ENCODE results near the gene PRSS21. TPM values are rescaled to one million over a fixed set of nuclear protein-coding genes. Genes with fewer than 3 reads are reported as not detected.

The PRSS21 gene
- total RNA-seq, 1 donor from 2014 or later: 3.1 TPM

DNA sequence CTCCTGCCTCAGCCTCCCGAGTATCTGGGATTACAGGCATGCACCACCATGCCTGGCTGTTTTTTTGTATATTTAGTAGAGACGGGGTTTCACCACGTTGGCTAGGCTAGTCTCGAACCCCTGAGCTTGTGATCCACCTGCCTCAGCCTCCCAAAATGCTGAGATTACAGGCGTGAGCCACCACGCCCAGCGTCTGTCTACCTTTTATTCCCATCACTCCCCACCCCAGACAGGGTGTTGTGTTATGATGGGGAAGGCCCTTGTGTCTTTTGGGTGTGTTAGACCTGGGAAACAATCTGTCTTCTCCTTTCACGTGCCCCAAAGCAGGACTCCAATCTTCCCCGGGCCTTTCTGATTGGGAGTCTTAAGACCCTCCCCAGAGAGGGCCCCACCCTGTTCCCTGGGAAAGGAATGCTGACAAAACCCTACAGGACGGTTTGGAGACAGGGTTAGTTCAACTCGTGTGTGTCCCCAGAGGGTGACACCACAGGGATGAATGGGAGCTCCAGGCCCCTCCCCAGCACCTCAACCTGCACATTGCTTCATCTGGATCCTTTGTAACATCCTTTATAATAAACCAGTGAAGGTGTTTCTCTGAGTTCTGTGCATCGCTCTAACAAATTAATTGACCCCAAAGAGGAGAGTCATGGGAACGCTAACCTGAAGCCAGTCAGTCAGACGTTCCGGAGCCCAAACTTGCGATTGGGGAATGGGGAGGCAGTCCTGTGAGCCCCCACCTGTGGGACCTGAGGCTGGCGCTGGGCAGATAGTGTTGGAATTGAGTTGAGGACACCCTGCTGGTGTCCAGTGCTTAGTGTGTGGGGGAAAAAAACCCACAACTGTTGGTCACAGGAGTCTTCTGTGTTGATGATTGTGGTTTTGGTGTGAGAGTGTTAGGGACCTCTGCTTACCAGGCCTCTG, 36.8 kb upstream of the PRSS21 start:
- no peak for DNase-seq (ENCODE audit: low read depth)

DNA sequence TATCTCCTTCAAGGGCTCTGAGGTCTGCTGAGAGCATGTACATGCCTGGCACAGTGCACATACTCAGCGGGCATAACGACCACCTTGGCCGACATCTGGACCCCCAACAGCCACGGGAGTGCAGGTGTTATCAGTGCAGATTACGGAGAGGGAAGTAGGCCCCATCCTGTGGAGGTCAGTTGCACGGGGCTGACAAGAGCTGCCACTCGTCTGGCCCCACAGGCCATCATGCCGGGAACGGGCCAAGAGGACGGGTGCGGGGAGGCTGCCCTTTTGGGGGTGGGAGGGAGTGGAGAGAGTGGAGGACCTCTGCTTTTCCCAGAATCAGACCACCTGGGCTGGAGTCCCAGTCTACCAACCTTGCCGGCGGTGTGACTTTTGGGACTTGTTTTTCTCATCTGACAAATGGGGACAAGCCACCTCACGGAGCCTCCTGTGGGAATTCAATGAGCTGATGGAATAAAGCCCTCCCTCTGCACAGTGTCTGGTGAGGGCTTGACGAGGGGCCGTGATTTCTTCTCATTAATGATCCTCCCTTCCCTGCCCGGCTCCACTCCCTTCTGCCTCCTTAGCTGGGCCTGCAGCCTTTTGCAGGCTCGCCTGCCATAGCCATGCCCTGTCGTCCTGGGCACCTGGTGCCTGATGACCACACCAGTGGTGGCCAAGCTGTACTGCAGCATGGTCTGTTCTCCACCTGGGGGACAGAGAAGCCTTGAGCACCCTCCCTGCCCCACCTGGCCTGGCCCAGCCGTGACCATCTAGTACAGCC, 34.3 kb upstream of the PRSS21 start:
- no peak for DNase-seq (ENCODE audit: low read depth)

GRCh38 chr16:2783581-2784357, 33.3 kb upstream of the PRSS21 start:
- no peak for DNase-seq (ENCODE audit: low read depth)

DNA sequence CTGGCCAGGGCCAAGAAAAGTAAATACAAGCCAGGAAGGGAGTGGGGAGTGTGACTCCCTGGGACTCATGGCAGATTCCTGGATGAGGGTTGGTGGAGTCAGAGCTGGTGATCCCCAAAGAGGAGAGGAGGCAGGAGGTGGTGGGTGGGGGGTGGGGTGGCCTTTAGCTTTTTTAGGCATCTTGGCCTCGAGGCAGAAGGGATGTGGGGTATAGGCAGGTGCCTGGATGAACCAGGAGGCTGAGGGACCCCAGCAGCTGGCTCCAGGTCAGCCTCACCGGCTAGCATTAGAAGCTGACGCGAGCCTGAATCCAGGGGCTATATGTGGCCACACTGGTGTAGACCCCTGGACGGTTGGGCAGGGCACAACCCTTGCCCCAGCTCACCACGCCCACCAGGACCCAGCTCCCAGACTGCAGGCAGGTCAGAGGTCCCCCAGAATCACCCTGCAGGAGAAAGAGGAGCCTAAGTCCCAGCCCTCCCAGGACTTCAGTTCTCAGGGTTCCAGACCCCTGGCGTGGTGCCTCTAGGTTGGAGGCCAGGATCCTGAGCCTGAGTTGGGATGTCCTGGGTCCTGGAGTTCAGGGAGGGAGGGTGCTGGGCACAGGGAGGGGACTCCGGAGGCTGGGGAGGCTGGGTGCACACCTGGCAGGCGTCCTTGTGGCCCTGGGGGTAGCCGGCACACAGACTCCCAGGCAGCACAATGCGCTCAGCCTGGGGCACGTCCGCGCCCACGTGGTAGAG, 32.5 kb upstream of the PRSS21 start:
- no peak for DNase-seq (ENCODE audit: low read depth)

GRCh38 chr16:2785101-2785991, 31.7 kb upstream of the PRSS21 start:
- no peak for DNase-seq (ENCODE audit: low read depth)

DNA sequence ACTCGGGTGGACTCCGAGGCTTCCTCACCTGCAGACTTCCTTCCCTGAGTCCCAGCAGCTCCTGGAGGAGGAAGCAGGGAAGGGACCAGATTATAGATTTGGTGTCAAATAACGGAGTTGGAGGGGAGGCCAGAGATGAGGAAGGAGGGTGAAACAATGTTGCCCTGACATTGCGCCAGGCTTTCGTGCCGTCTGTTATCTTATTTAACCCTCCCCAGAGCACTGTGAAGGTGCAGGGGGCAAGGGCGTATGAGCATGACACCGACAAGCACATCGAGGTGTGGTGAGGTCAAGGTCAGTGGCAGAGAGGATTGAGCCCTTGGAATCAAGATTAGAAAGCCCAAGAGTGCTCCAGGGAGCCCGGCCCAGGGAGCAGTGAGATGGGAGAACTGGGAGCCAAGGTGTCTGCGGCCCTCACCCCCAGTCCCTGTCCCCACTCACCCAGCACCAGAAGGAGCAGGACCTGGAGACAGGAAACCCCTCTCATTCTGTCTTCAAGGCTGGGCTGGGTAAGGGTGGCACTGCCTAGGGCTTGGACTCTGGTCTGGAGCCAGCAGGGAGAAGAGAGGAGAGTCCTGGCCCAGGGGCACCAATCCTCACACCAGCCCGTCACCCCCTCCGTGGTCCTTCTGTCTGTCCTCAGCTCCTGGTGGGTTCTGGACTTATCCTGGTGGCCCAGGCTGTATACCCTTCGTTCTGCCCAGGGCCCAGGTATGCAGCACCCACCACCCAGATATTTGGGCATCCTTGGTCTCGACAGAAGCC, 30.8 kb upstream of the PRSS21 start:
- no peak for DNase-seq (ENCODE audit: low read depth)

DNA sequence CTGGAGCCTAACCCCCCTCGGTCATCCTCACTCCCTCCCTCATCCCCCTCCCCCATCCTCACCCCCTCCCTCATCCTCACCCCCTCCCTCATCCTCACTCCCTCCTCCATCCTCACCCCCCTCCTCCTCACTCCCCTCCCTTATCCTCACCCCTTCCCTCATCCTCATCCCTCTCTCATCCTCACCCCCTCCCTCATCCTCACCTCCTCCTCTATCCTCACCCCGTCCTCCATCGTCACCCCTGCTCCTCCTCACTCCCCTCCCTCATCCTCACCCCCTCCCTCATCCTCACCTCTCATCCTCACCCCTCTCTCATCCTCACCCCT, 30.2 kb upstream of the PRSS21 start:
- DNase-seq (ENCODE audit: low read depth): no peak

- no peak for DNase-seq (ENCODE audit: low read depth)
Measured at GRCh38 chr16:2787406-2787805, 29.6 kb upstream of the PRSS21 start, which contains the start of gene PRSS33. PRSS33 (minus strand) TSS chr16:2787560; CDS start chr16:2786547, 1,013 bp downstream.

- DNase-seq (ENCODE audit: low read depth): no peak
Measured at GRCh38 chr16:2787961-2788360, 29.1 kb upstream of the PRSS21 start.

- no peak for DNase-seq (ENCODE audit: low read depth)
Measured at GRCh38 chr16:2790631-2791030, 26.4 kb upstream of the PRSS21 start.

DNA sequence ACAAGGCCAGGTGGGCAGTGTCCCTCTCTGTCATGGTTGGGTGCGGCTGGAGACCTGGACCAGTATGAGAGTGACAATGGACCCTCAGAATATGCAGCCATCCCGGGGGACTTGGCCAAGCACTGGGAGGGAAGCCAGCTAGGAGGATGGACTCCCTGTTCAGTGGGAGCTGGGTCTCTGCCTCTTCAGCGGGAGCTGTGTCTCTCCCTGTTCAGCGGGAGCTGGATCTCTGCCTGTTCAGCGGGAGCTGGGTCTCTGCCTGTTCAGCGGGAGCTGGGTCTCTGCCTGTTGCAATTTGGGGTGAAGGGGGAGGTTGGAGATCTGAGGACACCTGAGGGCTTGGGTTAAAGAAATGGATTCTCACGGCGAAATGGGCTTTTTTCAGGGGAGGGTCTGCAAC, 25.9 kb upstream of the PRSS21 start:
- DNase-seq (ENCODE audit: low read depth): no peak

- DNase-seq (ENCODE audit: low read depth): no peak
Measured at GRCh38 chr16:2792940-2793339, 24.1 kb upstream of the PRSS21 start.

DNA sequence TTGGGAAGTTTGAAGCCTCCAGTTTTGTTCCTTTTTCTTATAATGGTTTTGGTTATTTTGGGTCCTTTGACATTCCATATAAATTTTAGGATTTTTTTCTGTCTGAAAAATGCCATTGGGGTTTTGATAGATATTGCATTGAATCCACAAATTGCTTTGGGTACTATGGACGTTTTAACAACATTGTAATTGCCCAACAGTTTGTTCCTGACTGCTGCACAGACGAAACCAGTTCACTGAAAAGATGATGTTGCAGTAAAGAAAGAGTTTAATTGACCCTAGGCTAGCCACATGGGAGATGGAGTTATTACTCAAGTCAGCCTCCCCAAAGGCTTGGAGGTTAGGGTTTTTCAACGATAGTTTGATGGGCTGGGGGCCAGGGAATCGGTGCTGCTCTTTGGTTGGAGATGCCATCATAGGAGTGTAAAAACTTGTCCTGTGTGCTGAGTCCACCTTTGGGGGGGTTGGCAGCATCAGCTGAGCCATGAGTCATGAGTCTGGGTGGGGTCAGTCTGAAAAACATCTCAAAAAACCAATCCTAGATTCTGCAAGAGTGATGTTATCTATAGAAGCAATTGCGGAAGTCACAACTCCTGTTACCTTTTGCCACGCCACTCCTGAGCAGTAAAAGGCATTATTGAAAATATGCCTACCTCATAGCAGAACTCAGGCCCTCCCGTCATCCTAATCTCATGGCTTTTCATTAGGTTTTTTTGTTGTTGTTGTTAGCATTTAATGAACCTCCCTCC, 21.5 kb upstream of the PRSS21 start:
- no peak for DNase-seq (ENCODE audit: low read depth)

- DNase-seq (ENCODE audit: low read depth): no peak
Measured at GRCh38 chr16:2798723-2799204, 18.3 kb upstream of the PRSS21 start.

- no peak for DNase-seq (ENCODE audit: low read depth)
Measured at GRCh38 chr16:2799205-2799858, 17.7 kb upstream of the PRSS21 start.

- peak; percentile 69 for DNase-seq (ENCODE audit: low read depth)
Measured at GRCh38 chr16:2799859-2800226, 17.2 kb upstream of the PRSS21 start.

DNA sequence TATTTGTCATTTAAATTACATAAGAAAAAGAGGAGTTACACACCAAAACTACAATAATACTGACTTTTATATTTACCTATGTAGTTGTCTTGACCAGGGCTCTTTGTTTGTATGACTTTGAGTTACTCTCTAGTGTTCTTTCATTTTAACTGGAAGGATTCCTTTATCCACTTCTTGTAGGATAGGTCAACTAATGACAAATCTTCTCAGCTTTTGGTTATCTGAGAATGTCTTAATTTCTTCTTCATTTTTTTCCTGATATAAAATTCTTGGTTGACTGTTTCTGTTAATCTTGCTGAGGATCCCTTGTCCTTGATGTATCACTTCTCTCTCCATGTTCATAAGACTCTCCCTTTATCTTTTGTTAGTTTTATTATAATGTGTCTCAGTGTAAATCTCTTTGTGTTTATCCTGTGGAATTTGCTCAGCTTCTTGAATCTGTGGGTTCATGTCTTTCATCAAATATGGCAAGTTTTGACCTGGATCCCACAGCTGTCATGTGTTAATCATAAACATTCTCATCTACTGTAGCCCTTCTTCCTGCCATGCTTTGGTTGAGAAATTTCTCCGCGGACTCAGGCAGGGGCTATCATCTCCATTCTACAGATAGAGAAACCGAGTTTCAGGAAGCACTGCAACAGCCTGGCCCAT, 13.4 kb upstream of the PRSS21 start:
- DNase-seq (ENCODE audit: low read depth): no peak

DNA sequence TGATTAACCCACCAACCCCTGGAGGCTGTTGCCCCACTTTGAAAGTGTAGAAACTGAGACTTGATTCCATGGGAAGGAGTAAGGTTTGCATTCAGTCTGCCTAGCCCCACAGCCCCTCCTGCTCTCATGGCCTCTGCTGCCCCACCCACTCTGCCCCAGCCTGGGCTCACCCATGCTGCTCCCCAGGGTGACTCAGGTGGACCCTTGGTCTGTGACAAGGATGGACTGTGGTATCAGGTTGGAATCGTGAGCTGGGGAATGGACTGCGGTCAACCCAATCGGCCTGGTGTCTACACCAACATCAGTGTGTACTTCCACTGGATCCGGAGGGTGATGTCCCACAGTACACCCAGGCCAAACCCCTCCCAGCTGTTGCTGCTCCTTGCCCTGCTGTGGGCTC, 12.3 kb upstream of the PRSS21 start:
- DNase-seq (ENCODE audit: low read depth): no peak
